AG09319 (cell line): ENCODE results near the gene TH.

Experiments used
- DNase-seq: peaks from one replicate; pipeline ENCODE4 v3.0.0-alpha.2; 2010; ENCODE audit warnings: low read depth; ENCODE audit errors: extremely low read depth
- CTCF ChIP-seq: IDR thresholded peaks from 2 replicates; pipeline ENCODE4 v1.5.1; 2011; ENCODE audit warnings: low read depth, mild to moderate bottlenecking, inconsistent platforms, low read length, moderate library complexity

The TH gene

GRCh38 chr11:2137202-2138067 lies 34.2 kb downstream of the TH start:
- peak; percentile 81 for DNase-seq
- no peak for TF ChIP-seq CTCF

GRCh38 chr11:2136952-2137201 lies 34.7 kb downstream of the TH start:
- no peak for DNase-seq
- TF ChIP-seq CTCF = no peak

- no peak for DNase-seq
- no peak for TF ChIP-seq CTCF
Measured at GRCh38 chr11:2136209-2136951, 35.2 kb downstream of the TH start.

DNA sequence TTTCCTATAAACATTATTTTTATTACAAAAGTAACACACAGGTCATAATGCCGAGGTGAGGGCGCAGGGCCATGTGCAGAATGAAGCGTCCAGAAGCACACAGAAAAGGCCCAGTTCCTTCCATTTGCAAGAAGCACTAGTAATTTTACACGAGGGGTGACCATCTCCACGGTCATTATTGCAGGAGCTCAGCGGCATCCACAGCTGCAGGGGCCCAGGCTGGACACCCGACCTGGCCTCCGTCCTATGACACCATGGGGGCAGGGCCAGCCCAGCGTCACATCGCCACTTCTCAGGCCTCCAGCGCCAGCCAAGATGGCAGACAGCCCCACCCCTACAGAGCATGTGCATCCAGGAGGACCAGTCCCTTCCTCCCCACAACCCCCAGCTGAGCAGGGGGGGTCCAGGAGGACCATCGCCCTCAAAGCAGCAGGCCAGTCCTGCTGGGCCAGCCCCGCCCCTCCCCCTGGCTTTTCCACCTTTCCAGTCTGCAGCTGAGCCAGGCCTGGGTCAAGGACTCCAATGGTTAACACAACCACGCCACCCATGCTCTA lies 35.9 kb downstream of the TH start:
- TF ChIP-seq CTCF = no peak
- DNase-seq = no peak

DNA sequence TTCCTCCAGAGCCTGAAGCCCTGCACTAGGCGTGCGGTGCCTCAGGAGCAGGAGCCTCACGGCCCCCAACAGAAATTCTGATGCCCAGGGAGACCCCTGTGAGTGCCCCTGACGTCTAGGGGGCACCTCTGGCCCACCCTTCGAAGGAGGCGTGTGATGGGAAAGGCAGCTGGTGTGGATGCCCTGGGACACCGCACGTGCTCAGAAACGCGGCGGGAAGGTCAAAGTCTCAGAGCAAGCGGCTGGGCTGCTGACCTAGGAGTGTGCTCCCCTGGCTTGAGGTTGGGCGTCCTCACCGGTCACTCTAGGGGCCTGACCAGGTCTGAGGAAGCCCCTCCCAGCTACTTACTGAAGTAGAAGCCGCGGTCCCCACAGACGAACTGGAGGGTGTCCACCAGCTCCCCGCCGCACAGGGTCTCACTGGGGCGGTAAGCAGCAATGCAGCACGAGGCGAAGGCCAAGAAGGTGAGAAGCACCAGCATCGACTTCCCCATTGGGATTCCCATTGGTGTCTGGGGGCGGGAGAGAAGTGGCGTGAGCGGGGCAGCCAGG lies 36.5 kb downstream of the TH start:
- TF ChIP-seq CTCF = no peak
- no peak for DNase-seq

GRCh38 chr11:2134022-2135010 lies 37.3 kb downstream of the TH start:
- no peak for DNase-seq

More at GRCh38 chr11:2134022-2135010, 37.3 kb downstream of the TH start:
- no peak for TF ChIP-seq CTCF
